GM19025 (cell line): ENCODE data around the gene RCN2.

Experiments used
- ATAC-seq: cut with Tn5 transposase; IDR thresholded peaks from one replicate; pipeline ENCODE4 v1.9.1; 2021; ENCODE audit warnings: mild to moderate bottlenecking, low read depth, moderate library complexity; ENCODE audit not compliant: unreplicated experiment

The RCN2 gene

DNA sequence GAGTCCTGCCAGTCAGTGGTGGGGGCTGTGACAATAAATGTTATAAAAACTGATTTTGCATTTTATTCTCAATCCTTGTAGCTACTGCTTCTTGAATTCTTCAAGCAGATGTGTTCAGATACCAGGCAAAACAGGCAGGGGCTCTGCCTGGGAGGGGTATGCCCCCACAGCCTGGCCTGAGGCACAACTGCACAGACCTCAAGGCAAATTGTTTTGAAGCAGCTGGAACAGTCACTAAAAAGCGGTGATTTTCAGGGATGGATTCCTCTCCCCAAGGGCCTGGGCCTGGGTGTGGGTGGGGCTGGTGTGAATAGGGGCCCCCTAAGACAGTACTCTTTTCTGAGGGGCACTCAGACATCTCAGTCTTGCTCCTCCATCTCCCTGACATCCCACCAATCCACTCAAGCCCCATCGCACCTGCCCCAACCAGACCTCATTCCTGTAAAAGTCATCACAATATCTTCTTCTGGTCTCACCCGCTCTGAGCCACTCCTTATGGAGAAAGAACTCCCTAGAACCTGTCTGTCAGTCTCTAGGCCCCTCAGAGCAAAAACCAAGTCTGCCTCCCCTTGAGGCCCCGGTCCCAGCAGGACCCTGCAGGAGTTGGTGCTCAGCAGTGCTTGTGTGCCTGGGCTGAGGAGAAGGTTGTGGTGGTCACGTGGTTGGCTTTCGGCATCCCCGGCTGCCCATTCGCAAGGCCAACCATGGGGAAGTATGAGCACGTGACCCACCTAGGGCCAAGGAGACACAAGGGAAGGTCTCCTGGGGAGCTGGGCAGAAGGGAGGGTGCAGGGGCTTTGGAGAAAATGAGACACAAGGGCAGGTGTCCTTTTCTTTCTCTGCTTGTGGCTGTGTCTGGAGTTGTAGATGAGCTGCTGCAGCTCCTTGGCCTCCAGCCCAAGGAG, 60.4 kb downstream of the RCN2 start:
- no peak for ATAC-seq

DNA sequence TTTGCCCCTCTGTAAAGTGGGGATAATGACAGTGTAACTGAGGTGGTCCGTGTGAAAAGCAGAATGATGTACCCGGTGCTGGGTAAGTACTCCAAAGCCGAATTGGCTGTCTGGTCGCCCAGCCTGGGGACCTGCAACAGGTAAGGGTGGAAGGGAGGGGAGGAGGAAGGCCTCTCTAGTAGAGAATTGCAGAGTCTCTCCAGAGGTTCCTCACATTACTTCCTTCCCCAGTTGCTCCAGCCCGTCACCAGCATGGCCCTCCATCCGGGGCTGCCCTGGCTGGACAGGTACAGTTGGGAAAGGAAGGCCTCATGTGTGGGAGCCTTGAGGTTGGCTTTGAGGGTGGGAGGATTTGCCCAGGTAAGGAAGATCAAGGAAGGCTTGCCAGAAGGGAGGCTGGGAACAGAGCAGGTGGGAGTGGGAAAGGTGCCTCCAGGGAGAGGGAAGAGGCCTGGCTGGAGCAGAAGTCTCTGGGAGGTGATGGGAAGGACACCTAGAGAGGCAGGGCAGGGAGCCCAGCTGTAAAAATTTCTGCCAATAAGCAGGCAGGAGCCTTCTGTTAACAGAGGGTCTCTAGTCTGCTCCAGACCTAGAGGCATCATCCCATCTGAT, 61.7 kb downstream of the RCN2 start:
- ATAC-seq: no peak

DNA sequence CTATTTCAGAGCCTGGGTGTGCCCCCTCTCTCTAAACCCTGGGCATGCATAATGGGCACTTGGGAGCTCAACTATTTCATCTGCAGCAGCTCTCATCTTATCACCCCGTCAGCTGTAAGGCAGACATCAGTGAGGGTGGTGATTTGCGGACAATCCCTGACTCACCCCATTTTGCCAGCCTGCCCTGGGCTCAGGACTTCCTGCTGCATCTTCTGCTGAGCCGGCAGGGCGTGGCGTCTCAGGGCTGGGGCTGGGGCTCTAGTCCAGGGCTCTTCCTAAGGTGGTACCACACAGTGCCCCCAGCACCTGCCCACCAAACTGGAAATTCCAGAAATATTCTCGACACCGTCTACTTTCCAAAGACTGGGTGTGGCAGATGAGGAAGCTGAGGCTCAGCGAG, 62.5 kb downstream of the RCN2 start:
- no peak for ATAC-seq

DNA sequence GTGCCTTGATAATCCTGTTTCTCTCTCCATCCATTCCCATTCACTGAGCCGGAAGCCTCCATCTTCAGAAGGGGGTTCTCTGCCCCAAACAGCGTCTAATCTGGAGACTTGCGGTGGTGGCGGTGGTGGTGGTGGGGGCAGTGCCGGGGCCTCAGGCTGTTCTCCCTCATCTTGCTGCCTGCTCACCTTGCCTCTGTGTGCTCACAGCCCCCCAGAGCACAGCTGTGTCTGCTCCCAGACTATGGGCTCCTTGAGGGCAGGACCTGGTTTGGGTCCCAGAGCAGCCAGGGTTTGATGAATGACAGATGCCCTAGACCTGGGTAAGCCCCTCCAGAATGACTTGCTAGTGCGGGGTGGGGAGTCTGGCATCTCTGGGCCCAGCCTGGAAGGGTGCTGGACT, 62.9 kb downstream of the RCN2 start:
- ATAC-seq: no peak

DNA sequence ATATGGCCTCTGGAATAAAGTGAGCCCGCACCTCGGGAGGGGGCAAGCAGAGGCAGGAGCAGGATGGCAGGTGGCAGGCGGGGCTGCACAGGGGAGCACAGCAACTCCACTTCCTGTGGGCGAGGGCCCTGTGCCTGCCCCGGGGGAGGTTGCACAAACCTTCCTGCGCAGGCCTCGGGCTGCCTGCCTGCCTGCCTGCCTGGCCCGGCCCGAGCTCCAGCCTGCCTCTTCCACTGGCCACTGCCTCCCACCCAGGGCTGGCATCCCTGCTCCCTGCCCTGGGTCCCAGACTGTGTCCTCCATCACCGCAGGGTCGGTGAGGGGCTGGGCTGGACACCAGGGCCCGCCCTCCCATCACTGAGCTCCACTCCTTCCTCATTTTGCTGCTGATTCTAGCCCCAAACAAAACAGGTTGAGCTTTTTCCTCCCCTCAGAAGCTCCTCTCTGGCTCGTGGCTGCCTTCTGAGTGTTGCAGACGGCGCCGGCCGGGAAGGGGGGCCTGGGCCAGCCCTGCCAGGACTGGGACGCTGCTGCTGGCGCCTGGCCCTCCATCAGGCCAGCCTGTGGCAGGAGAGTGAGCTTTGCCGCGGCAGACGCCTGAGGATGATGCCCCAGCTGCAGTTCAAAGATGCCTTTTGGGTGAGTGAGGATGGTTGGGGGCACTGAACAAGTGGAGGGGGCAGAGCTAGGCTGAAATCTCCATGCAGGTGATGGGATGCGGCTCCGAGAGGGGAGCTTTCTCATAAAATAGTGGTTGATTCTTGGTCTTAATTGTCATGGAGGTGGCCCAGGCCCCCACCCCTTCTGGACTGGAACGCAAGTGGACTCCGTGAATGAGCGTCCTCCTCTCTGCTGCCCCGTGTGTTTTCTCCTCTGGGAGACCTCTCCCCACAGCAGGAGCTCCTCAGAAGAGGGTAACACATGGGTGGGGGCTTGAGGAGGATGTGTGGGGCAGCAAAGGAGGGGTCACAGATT, 63.7 kb downstream of the RCN2 start, which contains the start of gene PSTPIP1:
Gene PSTPIP1, plus strand, starts transcription at position 156 of the 975 bp plus-strand sequence. Its CDS starts 448 bp downstream, at position 604.
- peak; percentile 55 for ATAC-seq

DNA sequence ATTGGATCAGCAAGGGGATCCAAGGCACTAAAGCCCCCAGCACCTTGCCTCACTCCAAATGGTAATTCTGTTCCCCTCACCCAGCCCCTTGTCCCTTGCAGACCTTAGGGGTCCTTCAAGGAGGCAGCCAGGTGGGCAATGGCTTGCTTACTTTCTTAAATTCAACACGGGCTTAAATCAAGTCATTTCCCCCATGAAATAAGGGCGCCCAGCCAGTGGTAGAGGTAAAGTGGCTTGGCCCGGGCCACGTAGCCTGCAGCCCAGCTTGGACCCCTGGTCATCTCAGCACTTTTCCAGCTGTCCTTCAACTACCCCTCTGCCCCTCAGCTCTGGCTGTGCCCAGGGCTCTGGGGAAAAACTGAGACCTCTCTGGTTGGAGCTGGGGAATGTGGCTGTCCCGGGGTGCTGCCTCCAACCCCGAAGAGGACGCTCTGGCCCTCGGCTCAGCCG, 64.6 kb downstream of the RCN2 start:
- ATAC-seq: no peak

DNA sequence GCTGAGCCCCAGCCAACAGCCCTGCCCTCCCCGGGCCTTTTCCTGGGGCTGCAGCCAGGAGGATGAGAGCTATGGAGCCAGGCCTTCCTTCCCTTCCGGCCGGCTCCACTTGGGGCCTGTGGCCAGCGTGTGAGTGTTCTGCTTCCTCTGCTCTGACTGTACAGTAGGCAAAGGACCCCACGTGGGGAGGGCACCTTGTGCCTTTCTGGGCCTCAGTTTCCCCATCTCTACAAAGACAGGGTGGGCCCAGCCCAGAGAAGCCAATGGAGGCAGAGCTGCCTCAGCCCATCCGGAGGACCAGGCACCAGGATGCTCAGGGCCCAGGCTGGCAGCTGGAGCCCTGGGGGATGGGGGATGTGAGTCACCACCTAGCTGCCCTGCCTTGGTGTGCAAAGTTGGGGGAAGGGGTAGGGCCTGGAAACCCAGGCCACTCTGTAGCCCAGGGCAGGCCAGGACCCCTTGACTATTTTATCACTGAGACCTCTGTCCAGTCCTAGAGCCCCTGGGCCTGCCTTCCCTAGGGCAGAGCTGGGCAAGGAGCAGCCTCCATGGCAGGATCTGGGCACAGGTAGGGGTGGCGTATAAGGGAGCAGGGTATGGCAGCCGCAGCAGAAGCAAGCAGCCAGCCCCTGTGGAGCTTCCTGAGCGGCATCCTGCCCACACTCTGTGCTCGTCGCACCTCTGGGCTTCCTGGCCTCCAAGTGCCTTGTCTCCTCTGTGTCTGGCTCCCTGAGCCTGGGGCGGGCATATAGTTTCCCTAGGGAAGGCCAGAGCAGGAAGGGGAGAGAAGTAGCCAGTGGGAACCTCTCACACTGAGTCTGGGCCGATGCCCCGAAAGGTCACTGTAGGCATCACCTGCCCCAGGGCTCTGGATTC, 65.2 kb downstream of the RCN2 start:
- no peak for ATAC-seq

DNA sequence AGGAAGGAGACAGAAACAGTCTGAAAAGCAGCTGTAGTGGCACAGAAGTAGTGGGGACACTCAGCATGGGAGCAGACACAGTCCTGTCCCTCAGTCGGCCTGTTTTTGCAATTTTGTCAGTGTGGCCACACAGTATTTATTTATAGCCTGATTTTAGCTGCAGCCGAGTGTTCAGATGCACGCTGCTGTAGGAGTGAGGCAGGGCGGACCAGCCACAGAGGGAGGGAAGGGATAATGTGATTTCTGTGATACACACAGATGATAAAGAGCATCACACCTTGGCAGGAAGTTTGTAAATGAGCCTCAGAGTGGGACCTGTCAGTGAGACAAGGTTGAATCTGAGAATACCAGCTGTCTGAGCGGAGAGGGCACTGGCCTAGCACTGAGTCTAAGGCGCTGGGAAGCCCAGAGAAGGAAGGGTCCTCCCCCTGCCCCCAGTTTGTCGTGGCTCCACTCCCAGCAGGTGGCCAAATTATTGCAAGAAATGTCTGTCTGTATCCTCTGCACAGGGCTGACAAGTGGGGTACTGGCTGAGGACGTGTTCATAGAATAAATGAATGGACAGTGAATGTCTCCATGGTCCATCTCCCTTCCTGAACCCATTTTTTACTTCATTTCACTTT, 67.2 kb downstream of the RCN2 start:
- no peak for ATAC-seq

DNA sequence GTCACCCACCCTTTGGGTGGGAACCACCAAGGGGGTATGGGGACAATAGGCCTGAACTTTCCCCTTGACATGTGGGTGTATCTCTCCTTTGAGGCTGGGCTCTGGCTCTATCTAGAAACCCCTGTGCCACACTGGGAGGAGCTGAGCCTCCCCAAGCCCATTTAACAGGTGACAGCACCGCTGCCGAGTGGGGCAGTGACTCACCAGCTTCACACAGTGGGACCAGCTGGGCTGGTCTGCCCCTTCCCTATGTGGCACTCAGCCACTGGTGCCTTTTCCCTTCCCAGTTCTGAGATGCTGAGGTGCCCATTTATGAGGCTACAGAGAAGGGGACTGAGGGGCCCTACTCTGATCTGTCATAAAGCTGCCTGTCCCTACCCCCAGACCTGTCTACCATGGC, 68.4 kb downstream of the RCN2 start:
- ATAC-seq: no peak

DNA sequence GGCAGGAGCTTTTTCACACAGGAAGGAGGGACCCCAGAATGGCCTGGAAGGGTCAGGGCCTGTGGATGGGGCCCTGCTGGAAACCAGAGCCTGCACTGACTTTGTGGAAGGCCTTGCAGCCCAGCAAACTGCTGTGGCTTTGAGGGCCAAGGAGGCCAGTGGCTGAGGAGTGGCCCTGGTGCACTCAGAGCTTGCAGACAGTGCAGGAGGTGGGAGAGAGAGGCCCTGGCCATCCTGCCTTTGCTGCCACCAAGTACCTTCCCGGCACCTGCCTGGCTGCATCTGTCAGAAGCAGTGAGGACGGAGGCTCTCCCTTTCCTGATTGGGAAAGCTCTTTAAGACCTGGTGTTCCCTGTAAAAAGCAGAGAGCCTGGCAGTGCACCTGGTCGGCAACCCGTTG, 69.8 kb downstream of the RCN2 start:
- no peak for ATAC-seq

DNA sequence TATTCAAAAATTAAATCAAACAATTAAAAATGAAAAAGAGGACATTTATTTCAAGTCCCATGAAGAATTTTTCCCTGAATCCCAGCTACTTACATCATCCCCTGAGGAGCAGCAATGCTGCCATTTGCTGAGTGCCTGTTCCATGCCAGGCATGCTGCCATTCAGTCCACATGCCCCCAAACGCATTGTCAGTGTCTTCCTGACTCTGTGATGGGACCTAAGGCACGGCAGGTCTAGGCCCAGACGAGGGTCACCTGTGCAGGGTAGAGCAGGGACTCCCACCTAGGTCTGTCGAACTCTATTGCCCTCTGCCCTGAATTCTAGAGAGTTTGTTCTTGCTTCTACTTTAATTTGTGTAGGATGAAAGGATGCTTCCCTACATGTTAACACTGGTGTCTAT, 70.4 kb downstream of the RCN2 start:
- ATAC-seq: no peak

DNA sequence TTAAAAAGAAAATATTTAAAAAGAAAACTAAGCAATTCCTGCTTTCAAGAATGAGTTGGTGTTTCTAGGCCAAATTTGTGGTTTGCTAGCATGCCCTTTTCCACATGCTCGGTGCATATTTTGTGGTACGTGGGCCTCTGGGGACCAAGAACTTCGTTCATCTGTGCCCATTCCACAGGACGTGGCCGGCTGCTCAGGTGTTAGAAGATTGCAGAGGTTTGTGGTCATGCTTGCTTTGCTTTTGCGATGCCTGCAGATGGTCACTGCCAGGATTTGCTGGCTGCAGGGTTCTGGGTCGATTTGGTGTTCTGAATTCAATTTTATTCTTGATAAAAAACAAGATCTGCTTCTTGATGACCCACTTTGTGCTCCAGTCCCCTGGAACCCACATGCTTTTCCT, 70.9 kb downstream of the RCN2 start:
- ATAC-seq: no peak

DNA sequence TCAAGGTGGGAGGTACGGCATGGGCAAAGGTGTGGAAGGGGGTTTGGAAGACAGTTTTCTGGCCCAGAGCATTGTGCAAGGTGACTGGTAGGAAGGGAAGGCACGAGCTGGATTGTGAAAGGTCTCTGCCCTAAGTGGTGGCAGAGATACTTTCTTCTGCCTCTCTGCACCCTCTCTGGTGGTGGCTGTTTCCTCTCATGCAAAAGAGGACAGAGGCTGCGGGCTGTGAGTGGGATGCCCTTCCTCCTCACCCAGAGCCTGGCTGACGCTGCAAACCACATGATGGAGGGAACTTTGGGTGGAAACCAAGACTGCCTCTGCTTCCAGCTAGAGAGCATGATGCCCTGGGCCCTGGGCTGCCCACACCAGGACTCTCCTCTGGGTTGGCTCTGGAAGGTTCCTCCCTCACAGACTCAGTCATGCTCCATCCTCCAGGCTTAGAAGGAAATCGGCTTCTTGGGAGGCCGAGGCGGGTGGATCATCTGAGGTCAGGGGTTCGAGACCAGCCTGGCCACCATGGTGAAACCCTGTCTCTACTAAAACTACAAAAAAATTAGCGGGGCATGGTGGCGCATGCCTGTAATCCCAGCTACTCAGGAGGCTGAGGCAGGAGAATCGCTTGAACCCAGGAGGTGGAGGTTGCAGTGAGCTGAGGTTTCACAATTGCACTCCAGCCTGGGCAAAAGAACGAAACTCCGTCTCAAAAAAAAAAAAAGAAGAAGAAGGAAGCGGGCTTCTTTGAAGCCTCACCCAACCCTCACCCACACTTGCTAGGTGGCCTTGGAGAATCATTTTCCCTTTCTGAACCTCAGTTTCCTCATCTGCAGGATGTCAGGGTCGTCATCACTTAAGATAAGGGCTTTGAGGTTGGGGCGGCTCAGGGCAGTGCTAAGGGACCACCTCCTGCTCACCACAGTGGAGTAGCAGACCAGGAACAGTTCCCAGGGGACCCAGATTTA, 71.7 kb downstream of the RCN2 start:
- ATAC-seq: peak; percentile 72
